Mesothelial cell of epicardium (in vitro differentiated cells): ENCODE measurements around the gene AGXT. TPM values are rescaled to one million over a fixed set of nuclear protein-coding genes. Genes with fewer than 3 reads are reported as not detected.
A peak's percentile ranks its signal among the peaks of the same experiment; 100 is the strongest.

ENCODE experiments used
- DNase-seq, 2 experiments: peaks; one replicate each; pipeline ENCODE4 v3.0.0; 2021; ENCODE audit warnings: low spot score in 2 of 2; ENCODE audit not compliant: unreplicated experiment in 2 of 2
- H3K27ac Mint-ChIP-seq: 2 replicates; pipeline ENCODE4 v1.8.0; 2021; ENCODE audit warnings: mixed read lengths
- H3K27me3 Mint-ChIP-seq: 2 replicates; pipeline ENCODE4 v1.8.0; 2021; ENCODE audit warnings: low read depth, mixed read lengths
- H3K36me3 Mint-ChIP-seq: 2 replicates; pipeline ENCODE4 v1.8.0; 2021; ENCODE audit warnings: mixed read lengths
- H3K4me1 Mint-ChIP-seq: 2 replicates; pipeline ENCODE4 v1.8.0; 2021; ENCODE audit warnings: mixed read lengths
- H3K4me3 Mint-ChIP-seq: 2 replicates; pipeline ENCODE4 v1.8.0; 2021; ENCODE audit warnings: mild to moderate bottlenecking, moderate library complexity, mixed read lengths
- H3K9me3 Mint-ChIP-seq: 2 replicates; pipeline ENCODE4 v1.8.0; 2021; ENCODE audit warnings: mixed read lengths
- CTCF ChIP-seq: fragments of 200-600 bp; sonication (generic); IDR thresholded peaks from one replicate; pipeline ENCODE4 v1.5.0; 2021; ENCODE audit warnings: antibody characterized with exemption; ENCODE audit not compliant: unreplicated experiment
- total RNA-seq: library from RNA; stranded (reverse); gene quantifications from 3 replicates; pipeline ENCODE4 v1.2.1, GENCODE V29; 2021

AGXT gene
- total RNA-seq, 1 donor from 2014 or later = not detected

- TF ChIP-seq CTCF = no peak
- Mint-ChIP-seq H3K9me3 (no peaks in the 10 kb centered on the region), H3K4me1 (peaks cover 4% of the 10 kb centered on the region), H3K4me3 (no peak overlapping the region), H3K27ac (no peak overlapping the region), H3K36me3 (no peaks in the 10 kb centered on the region), H3K27me3 (peaks cover 4% of the 10 kb centered on the region)
- no peak for DNase-seq
Observed at GRCh38 chr2:240921995-240922244, 53.3 kb downstream of the AGXT start.

GRCh38 chr2:240922245-240922981 is 53.8 kb downstream of the AGXT start:
- no peaks in the 10 kb centered on the region for H3K36me3 Mint-ChIP-seq

GRCh38 chr2:240922982-240923537 is 54.4 kb downstream of the AGXT start:
- Mint-ChIP-seq H3K4me1 (no peaks in the 10 kb centered on the region), H3K36me3 (no peaks in the 10 kb centered on the region), H3K4me3 (no peak overlapping the region), H3K27ac (no peak overlapping the region), H3K27me3 (peaks cover 8% of the 10 kb centered on the region), H3K9me3 (no peaks in the 10 kb centered on the region)
- peak in 1 of 2 experiments; percentile 14 for DNase-seq
- no peak for TF ChIP-seq CTCF

More at GRCh38 chr2:240922245-240922981, 53.8 kb downstream of the AGXT start:
- DNase-seq = peak; percentile 9 to 32
- no peak for TF ChIP-seq CTCF
- H3K4me1 Mint-ChIP-seq = no peaks in the 10 kb centered on the region
- H3K27me3 Mint-ChIP-seq = peaks cover 5% of the 10 kb centered on the region
- no peak overlapping the region for H3K4me3 Mint-ChIP-seq
- H3K9me3 Mint-ChIP-seq = no peaks in the 10 kb centered on the region
- H3K27ac Mint-ChIP-seq = no peak overlapping the region

- H3K9me3 Mint-ChIP-seq = no peaks in the 10 kb centered on the region
- H3K27me3 Mint-ChIP-seq = peaks cover 17% of the 10 kb centered on the region
- H3K4me3 Mint-ChIP-seq = no peak overlapping the region
- no peaks in the 10 kb centered on the region for H3K4me1 Mint-ChIP-seq
- no peak overlapping the region for H3K27ac Mint-ChIP-seq
- DNase-seq = peak in 1 of 2 experiments; percentile 20
- H3K36me3 Mint-ChIP-seq = no peaks in the 10 kb centered on the region
- no peak for TF ChIP-seq CTCF
Observed at GRCh38 chr2:240925191-240925567, 56.6 kb downstream of the AGXT start.

GRCh38 chr2:240925568-240926515 is 57.2 kb downstream of the AGXT start:
- Mint-ChIP-seq H3K4me3 (no peak overlapping the region), H3K9me3 (no peaks in the 10 kb centered on the region), H3K4me1 (no peaks in the 10 kb centered on the region), H3K27ac (no peak overlapping the region), H3K27me3 (peaks cover 17% of the 10 kb centered on the region), H3K36me3 (no peaks in the 10 kb centered on the region)
- DNase-seq = peak; percentile 12 to 36
- no peak for TF ChIP-seq CTCF
